K562 (cell line): ENCODE data around the gene OGFR. TPM values are rescaled to one million over a fixed set of nuclear protein-coding genes. Genes with fewer than 3 reads are reported as not detected.

Source experiments
- CBFB ChIP-seq: sonication (generic); formaldehyde crosslinking; IDR thresholded peaks from 2 replicates; pipeline ENCODE4 v1.4.0; 2020; ENCODE audit warnings: mild to moderate bottlenecking, missing genetic modification reagents
- ETS2 ChIP-seq: IDR thresholded peaks from 2 replicates; pipeline ENCODE4 v1.6.1; 2016; ENCODE audit warnings: borderline replicate concordance, missing genetic modification characterization, mild to moderate bottlenecking, moderate library complexity, missing compliant biosample characterization; ENCODE audit not compliant: poor library complexity, severe bottlenecking
- FOS ChIP-seq: IDR thresholded peaks from 3 replicates; pipeline ENCODE4 v1.6.1; 2011; ENCODE audit not compliant: insufficient read length; ENCODE audit errors: extremely low read depth
- HCFC1 ChIP-seq: IDR thresholded peaks from 2 replicates; pipeline ENCODE4 v1.6.1; 2012; ENCODE audit warnings: low read depth, low read length, improper control_type of control experiment
- JUND ChIP-seq, 2 experiments: IDR thresholded peaks; 2 replicates in 1 of 2; 3 replicates in 1 of 2; pipeline ENCODE4 v1.6.1; 2011; ENCODE audit warnings: borderline replicate concordance in 2 of 2, low read depth in 2 of 2, low read length in 2 of 2, improper control_type of control experiment in 1 of 2, missing biosample characterization in 1 of 2, missing genetic modification characterization in 1 of 2, missing genetic modification reagents in 1 of 2
- MCM2 ChIP-seq: fragments of 450-650 bp; IDR thresholded peaks from 2 replicates; pipeline ENCODE4 v1.6.1; 2017; ENCODE audit warnings: low read depth, mild to moderate bottlenecking
- POLR3G ChIP-seq: IDR thresholded peaks from 2 replicates; pipeline ENCODE4 v1.6.1; 2011; ENCODE audit not compliant: insufficient read length, insufficient replicate concordance; ENCODE audit errors: extremely low read depth
- PTRF ChIP-seq: fragments of 450-650 bp; IDR thresholded peaks from 2 replicates; pipeline ENCODE4 v1.6.1; 2016; ENCODE audit warnings: mild to moderate bottlenecking, missing genetic modification characterization, missing compliant biosample characterization
- RBM34 ChIP-seq: fragments of 200-400 bp; formaldehyde crosslinking; IDR thresholded peaks from 2 replicates; pipeline ENCODE4 v1.6.1; 2018; ENCODE audit warnings: low read length, borderline replicate concordance; ENCODE audit not compliant: insufficient read depth
- RUNX1 ChIP-seq: sonication (generic); IDR thresholded peaks from 2 replicates; pipeline ENCODE4 v1.6.1; 2016; ENCODE audit warnings: antibody characterized with exemption, low read depth
- TAF7 ChIP-seq: fragments of 450-650 bp; IDR thresholded peaks from 2 replicates; pipeline ENCODE4 v1.6.1; 2016; ENCODE audit warnings: missing genetic modification characterization, missing compliant biosample characterization
- ZBTB1 ChIP-seq: sonication (generic); formaldehyde crosslinking; IDR thresholded peaks from 2 replicates; pipeline ENCODE4 v1.8.1; 2023; ENCODE audit warnings: missing genetic modification reagents, low read depth, mild to moderate bottlenecking, borderline replicate concordance
- polyA plus RNA-seq, 8 experiments: library from polyadenylated mRNA; depleted of rRNA in 4 of 8; stranded (reverse) in 5 of 8; unstranded in 3 of 8; fragments of >200 nt; fragmentation: Nextera tagmentation in 2 of 8; fragmentation: Illumina TruSeq in 1 of 8; extraction: Ambion mirVana in 2 of 8; extraction: Trizol in 1 of 8; gene quantifications; 2 replicates each; pipeline versions ENCODE4 v1.2.1 to v1.2.3, GENCODE V29; 2011 to 2014; ENCODE audit warnings: inconsistent platforms in 1 of 8, missing spikeins in 1 of 8
- total RNA-seq, 7 experiments: library from RNA; depleted of rRNA in 6 of 7; stranded (reverse); fragments of >200 nt in 6 of 7; fragmentation: Illumina TruSeq in 2 of 7; extraction: Trizol in 2 of 7; gene quantifications; 2 replicates each; pipeline versions ENCODE4 v1.2.1 to v1.2.3, GENCODE V29; 2011 to 2021; ENCODE audit warnings: low replicate concordance in 1 of 7
- TF ChIP-seq, protein P1 (sequence below): sonication (generic); formaldehyde crosslinking; IDR thresholded peaks from 2 replicates; pipeline ENCODE4 v1.8.1; 2023; ENCODE audit warnings: missing genetic modification reagents, mild to moderate bottlenecking, borderline replicate concordance
- TF ChIP-seq, protein P2 (sequence below): fragments of 250-450 bp; sonication (Bioruptor Pico); IDR thresholded peaks from 2 replicates; pipeline ENCODE4 v1.5.0; 2022; ENCODE audit warnings: mild to moderate bottlenecking
- TF ChIP-seq, protein P3 (sequence below): sonication (generic); formaldehyde crosslinking; IDR thresholded peaks from 2 replicates; pipeline ENCODE4 v1.8.0; 2023; ENCODE audit warnings: mild to moderate bottlenecking, missing genetic modification reagents
- TF ChIP-seq, protein P4 (sequence below): fragments of 450-650 bp; formaldehyde crosslinking; IDR thresholded peaks from 2 replicates; pipeline ENCODE4 v1.4.0; 2022; ENCODE audit warnings: missing genetic modification characterization

Gene OGFR
- total and polyA plus RNA-seq, 9 of the 15 experiments (the other 6 are each of a cell fraction or from before 2014, with no cell fraction given) = 0.39 to 56.3 (median 17.5) TPM

DNA sequence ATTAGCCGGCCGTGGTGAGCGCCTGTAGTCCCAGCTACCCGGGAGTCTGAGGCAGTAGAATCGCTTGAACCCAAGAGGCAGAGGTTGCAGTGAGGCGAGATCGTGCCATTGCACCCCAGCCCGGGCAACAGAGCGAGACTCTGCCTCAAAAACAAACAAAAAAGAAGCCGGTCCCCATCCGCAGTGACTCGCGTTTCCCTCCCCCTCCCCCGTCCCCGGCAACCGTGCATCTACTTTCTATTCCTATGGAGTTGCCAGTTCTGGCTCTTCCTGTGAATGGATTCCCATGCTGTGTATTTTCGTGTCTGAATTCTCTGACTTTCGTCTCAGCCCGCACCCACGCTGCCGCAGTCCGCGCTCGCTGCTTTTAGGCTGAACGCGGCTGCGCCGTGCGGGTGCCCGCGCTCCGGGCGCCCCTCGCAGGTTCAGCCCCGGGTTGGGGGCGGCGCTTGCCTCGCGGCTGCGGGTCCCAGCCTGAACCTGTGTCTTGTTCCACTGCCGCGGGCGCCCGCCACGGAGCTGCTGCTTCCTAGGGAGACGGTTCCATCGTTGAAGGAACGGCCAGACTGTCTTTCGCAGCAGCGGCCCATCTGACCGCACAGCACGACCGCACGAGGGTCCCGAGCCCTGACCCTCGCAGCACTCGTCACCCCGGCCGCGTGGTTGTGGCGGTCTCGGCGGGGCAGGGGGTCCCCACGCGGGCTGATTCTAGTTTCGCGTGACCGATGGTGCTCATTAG, 9.4 kb upstream of the OGFR start (continued):
- TF ChIP-seq FOS (no peak), MCM2 (no peak), POLR3G (no peak), TAF7 (tag) (no peak), RUNX1 (no peak), JUND (IDR thresholded peaks at IDR 0.05; ENCODE audit: borderline replicate concordance, low read depth, low read length) (no peak), JUND (tag; IDR thresholded peaks at IDR 0.05; ENCODE audit: borderline replicate concordance, low read depth, low read length) (no peak), RBM34 (no peak), PTRF (tag) (no peak), ZBTB1 (CRISPR knock-in tag) (0 out of 2 replicates have a peak, but pooled peaks have one; percentile 27), HCFC1 (no peak; the same call in 1 of the 2 replicates), CBFB (CRISPR knock-in tag) (no peak), ETS2 (tag) (no peak)
- TF ChIP-seq, protein P1, sequence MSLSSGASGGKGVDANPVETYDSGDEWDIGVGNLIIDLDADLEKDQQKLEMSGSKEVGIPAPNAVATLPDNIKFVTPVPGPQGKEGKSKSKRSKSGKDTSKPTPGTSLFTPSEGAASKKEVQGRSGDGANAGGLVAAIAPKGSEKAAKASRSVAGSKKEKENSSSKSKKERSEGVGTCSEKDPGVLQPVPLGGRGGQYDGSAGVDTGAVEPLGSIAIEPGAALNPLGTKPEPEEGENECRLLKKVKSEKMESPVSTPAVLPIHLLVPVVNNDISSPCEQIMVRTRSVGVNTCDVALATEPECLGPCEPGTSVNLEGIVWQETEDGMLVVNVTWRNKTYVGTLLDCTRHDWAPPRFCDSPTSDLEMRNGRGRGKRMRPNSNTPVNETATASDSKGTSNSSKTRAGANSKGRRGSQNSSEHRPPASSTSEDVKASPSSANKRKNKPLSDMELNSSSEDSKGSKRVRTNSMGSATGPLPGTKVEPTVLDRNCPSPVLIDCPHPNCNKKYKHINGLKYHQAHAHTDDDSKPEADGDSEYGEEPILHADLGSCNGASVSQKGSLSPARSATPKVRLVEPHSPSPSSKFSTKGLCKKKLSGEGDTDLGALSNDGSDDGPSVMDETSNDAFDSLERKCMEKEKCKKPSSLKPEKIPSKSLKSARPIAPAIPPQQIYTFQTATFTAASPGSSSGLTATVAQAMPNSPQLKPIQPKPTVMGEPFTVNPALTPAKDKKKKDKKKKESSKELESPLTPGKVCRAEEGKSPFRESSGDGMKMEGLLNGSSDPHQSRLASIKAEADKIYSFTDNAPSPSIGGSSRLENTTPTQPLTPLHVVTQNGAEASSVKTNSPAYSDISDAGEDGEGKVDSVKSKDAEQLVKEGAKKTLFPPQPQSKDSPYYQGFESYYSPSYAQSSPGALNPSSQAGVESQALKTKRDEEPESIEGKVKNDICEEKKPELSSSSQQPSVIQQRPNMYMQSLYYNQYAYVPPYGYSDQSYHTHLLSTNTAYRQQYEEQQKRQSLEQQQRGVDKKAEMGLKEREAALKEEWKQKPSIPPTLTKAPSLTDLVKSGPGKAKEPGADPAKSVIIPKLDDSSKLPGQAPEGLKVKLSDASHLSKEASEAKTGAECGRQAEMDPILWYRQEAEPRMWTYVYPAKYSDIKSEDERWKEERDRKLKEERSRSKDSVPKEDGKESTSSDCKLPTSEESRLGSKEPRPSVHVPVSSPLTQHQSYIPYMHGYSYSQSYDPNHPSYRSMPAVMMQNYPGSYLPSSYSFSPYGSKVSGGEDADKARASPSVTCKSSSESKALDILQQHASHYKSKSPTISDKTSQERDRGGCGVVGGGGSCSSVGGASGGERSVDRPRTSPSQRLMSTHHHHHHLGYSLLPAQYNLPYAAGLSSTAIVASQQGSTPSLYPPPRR (CRISPR knock-in tag) = no peak
- TF ChIP-seq, protein P2, sequence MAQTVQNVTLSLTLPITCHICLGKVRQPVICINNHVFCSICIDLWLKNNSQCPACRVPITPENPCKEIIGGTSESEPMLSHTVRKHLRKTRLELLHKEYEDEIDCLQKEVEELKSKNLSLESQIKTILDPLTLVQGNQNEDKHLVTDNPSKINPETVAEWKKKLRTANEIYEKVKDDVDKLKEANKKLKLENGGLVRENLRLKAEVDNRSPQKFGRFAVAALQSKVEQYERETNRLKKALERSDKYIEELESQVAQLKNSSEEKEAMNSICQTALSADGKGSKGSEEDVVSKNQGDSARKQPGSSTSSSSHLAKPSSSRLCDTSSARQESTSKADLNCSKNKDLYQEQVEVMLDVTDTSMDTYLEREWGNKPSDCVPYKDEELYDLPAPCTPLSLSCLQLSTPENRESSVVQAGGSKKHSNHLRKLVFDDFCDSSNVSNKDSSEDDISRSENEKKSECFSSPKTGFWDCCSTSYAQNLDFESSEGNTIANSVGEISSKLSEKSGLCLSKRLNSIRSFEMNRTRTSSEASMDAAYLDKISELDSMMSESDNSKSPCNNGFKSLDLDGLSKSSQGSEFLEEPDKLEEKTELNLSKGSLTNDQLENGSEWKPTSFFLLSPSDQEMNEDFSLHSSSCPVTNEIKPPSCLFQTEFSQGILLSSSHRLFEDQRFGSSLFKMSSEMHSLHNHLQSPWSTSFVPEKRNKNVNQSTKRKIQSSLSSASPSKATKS (CRISPR knock-in tag) = no peak
- TF ChIP-seq, protein P3, sequence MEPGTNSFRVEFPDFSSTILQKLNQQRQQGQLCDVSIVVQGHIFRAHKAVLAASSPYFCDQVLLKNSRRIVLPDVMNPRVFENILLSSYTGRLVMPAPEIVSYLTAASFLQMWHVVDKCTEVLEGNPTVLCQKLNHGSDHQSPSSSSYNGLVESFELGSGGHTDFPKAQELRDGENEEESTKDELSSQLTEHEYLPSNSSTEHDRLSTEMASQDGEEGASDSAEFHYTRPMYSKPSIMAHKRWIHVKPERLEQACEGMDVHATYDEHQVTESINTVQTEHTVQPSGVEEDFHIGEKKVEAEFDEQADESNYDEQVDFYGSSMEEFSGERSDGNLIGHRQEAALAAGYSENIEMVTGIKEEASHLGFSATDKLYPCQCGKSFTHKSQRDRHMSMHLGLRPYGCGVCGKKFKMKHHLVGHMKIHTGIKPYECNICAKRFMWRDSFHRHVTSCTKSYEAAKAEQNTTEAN (CRISPR knock-in tag) = no peak
- TF ChIP-seq, protein P4, sequence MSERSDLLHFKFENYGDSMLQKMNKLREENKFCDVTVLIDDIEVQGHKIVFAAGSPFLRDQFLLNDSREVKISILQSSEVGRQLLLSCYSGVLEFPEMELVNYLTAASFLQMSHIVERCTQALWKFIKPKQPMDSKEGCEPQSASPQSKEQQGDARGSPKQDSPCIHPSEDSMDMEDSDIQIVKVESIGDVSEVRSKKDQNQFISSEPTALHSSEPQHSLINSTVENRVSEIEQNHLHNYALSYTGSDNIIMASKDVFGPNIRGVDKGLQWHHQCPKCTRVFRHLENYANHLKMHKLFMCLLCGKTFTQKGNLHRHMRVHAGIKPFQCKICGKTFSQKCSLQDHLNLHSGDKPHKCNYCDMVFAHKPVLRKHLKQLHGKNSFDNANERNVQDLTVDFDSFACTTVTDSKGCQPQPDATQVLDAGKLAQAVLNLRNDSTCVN = no peak
